ENCODE measurements around the gene CA10. TPM values are rescaled to one million over a fixed set of nuclear protein-coding genes. Genes with fewer than 3 reads are reported as not detected.

The CA10 gene
- total RNA-seq, 1 donor from 2014 or later = not detected

DNA sequence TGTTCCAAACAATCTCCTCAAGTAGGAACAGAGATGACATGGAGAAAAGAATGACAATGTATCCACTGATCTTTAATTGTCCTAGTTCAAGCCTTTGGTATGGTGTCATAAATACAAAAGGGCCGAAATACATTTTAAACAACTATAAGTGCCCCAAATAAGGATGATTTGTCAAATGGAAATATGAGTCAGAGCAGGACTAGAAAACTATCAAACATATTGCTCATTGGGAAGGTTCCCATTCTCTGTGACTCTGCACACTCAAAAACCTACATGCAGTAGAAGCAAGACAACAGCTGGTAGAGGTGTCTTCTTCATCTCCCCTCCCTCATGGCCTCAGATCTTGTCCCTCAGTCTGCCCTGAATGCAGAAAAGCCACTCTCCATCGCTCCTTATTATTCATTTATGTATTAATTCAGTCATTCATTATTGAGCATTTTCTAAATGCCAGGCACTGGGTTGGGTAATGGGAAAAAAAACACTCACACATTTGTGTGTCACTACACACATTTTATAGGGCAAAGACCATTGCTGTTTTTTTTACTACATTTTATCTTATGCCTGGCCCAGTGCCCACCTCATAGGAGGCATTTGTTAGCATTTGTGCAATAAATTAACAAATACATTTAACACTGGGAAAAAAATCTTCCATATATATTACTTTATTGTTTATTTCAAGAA is 10.1 kb downstream of the CA10 start:
- intact Hi-C loops (cut with DNase I) = no loop called here
- no peak for DNase-seq (ENCODE audit: missing footprints)
- ATAC-seq = no peak

DNA sequence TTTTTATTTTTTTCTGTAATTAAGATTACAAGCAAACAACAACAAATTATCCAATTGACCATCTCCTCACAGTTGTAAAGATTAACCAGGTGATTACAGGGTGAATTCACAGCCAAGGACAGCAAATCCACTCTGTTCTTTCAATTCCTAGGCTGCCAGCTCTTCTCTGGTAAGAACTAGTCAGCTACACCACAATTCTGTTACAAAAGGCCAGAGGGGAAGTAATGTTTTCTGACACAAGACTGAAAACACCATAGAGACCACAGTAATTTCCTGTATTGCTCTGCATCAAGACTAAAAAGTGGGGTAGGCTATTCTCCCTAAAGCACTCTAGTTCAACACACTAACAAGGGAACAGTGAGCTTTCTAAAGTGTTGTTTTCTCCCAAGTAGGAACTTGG is 10.6 kb downstream of the CA10 start:
- ATAC-seq (no peak), DNase-seq (ENCODE audit: missing footprints) (no peak)
- intact Hi-C loops (cut with DNase I) = no loop called here

DNA sequence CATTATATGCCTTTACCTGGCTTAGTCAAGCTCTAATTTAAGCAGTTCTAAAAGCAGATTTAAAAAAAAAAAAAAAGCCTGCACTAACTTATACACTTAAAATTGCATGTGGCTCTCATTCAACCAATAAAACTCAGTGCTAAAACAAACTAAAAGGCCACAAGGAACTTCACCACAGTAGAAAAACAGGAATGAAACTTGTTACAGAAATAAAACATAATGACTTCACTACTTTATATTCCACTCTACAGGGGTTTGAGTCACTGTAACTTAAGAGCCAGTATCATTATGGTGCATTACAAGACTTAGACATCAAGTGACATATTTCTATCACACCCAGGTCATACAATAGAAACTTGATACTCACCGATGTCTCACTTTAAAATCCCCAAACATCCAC is 11.1 kb downstream of the CA10 start:
- intact Hi-C loops (cut with DNase I) = no loop called here
- DNase-seq (ENCODE audit: missing footprints) (no peak), ATAC-seq (no peak)

DNA sequence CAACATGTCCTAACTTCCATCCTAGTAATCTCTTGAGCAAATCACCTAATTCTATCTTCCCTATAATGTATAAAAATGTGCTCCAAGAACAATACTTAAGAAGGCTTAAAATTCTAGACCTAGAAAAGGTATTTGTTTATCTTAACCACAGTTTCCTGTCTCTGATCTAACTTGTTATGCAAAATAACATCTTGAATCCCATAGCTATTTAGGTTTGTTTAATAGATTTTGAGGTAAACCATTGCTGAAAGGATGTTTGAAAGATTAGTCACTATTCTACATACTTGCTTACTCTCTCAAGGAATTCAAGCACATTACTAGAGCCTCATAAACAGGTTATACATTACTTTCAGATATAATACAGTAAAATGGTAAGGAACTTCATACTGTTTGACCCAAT is 13.0 kb downstream of the CA10 start:
- ATAC-seq (no peak), DNase-seq (ENCODE audit: missing footprints) (no peak)
- intact Hi-C loops (cut with DNase I) = no loop called here

DNA sequence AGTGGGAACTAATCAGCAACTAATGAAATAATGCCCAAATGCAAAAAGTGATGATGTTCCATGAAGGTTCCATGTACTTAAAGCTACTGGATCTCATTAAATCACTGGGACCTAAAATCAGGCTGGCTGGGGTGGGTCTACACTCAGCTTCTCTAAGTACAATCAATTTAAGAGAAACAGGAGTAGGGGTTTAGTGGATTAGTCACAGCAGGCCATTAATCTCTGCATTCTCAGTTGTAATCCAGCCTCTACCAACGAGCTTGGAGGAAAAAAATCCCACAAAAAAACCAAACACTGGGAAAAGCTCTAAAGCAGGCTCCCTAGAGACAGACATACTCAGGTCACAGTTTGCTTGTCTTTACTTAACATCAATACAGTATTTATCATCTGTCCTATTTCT is 15.0 kb downstream of the CA10 start:
- intact Hi-C loops (cut with DNase I) = no loop called here

DNA sequence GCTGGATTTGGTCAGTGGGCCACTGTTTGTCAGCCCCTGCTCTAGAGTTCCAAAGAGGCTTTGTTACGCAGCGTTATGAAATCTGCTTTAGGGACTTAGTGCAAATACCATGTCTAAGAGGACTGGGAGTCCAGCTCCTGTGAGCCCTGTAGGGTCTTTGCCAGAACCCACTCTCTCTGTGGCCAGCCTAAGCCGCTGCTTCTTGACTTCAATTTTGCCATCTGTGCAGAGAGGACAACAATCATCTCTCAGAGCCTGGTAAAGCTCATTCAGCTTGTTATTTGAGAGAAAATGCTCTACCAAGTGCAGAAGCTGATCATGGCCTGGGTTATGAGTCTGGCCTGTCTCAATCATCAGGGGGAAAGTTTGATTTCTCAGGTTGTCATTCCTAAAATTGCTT is 17.9 kb downstream of the CA10 start:
- intact Hi-C loops (cut with DNase I) = no loop called here
- DNase-seq (ENCODE audit: missing footprints) = no peak
- no peak for ATAC-seq

More for the DNA sequence above, 15.0 kb downstream of the CA10 start:
- no peak for DNase-seq (ENCODE audit: missing footprints)
- ATAC-seq = no peak

DNA sequence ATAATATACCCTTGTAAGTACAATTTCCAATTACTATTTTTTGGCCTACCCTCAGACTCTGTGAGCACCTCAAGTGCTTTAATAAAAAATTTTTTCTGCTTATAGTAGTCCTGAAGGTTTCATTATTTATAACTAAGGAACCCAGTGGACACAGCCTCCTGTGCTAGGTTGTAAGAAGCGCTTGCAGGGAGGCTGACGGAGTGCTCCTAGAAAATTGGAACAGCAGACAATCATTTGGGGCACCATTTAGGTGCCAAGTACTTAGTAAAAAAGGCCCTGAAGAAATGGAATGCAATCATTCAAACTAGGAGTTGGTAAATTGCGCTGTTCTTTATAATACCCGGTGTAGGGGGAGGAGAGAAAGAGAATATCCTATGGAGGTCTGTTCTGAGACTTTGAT is 19.8 kb downstream of the CA10 start:
- ATAC-seq = no peak
- intact Hi-C loops (cut with DNase I) = no loop called here
- DNase-seq (ENCODE audit: missing footprints) = no peak

DNA sequence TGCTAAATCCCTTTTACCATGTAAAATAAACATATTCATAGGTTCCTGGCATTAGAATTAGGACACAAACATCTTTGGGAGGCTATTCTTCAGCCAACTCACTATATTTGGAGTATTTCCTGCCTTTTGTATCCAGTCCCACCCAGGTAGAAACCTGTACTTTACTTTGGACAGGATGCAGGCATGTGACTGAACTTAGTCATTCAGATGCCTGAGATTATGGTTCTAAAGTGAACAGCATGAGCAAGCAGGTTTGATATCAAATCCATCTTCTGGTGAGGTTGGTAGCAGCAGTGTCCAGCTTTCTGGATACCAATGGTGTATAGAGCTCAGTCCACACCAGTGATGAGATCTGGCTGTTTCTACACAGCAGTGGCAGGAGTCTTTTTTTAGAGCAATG is 20.2 kb downstream of the CA10 start:
- ATAC-seq (no peak), DNase-seq (ENCODE audit: missing footprints) (no peak)
- intact Hi-C loops (cut with DNase I) = no loop called here

DNA sequence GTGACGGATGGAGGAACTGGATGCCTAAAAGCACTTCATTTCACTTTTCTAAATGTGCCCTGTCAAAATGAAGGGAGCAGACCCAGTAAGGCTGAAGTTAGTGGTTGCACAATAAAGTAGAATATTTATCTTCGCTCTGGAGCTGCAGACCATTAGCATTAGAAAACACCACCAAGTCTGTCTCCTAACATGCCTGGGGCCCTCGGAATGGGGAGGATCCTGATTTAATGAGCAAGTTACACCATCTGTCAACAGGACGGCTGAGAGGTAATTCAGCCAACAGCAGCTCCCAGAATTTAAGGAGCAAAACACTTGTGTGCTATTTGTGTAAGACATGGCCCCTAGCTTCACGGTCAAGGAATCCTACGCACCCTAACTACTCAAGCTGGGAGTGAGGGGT is 22.3 kb downstream of the CA10 start:
- intact Hi-C loops (cut with DNase I) = no loop called here
- DNase-seq (ENCODE audit: missing footprints) (no peak), ATAC-seq (no peak)

DNA sequence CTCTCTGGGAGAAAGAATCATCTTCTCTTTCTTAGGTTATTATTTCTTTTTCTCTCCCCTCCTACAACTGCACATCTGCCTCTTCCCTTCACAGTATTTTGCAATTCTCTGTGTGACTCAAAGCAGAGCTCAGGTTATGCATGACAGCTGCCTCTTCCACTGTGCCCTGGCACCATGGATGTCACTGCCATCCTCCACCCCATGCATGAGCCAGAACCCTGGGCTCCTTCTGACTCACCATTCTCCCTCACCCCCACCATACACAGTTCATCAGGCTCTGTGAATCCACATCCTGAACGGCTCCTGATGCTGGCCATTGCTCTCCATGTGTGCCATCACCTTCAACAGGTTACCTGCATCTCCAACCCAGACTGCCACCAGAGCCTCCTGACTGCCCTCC is 23.9 kb downstream of the CA10 start:
- intact Hi-C loops (cut with DNase I) = no loop called here
- no peak for ATAC-seq

DNA sequence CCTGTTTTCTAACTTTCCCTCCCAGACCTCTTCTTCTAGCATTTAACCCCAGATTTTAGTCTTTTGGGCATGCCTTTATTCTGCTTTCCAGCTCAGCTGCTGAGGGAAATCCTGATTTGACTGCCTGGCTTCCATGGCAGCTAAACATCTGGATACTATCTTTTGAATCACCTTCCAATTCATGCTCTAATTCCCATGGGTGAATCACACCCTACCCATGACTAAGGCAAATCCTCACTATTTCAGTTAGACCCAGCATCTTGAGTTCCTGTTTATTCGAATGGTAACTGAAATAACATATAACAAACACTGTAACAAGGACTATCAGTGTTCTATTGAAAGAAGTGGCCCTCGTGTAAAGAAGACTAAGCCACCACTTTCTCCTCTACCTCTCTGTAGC is 29.8 kb downstream of the CA10 start:
- intact Hi-C loops (cut with DNase I) = no loop called here
- ATAC-seq = no peak
- no peak for DNase-seq (ENCODE audit: missing footprints)

More for the DNA sequence above, 23.9 kb downstream of the CA10 start:
- DNase-seq (ENCODE audit: missing footprints) = no peak

DNA sequence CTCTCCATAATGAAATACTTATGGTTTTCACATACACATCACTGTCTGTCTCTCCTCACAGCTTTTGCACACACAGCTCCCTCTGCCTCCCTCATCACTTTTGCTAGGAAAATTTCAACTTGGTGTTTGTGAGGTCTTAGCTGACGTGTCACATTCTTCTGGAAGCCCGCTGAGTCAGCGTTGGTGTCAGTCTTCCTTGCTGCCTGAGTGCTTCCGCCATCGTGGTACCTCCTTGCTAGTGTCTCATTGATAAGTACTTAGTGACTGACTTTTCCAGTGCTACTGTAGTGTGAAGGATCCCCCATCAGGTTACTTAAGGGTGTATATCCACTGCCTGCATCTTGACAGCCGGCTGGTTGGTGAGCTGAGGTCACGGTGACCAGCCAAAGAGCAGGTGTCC is 33.5 kb downstream of the CA10 start:
- ATAC-seq (no peak), DNase-seq (ENCODE audit: missing footprints) (no peak)
- intact Hi-C loops (cut with DNase I) = no loop called here

DNA sequence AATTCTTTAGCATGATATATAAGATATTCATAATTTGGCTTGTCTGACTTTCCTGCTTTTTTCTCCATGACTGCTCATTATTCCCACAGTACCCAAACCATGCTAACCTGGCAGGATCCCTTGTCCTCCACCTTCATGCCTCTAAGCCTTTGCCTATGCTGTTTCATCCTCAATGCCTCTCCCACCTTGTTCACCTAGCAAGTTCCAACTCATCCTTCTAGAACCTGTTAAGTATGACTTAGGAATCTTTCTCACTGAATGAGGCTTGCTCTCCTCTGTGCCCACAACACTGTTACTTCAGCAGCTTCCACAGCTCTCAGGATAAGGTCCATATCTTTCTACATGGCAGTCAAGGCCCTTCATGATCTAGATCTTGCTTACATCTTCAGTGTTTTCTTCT is 34.0 kb downstream of the CA10 start:
- intact Hi-C loops (cut with DNase I) = no loop called here
- ATAC-seq (no peak), DNase-seq (ENCODE audit: missing footprints) (no peak)

DNA sequence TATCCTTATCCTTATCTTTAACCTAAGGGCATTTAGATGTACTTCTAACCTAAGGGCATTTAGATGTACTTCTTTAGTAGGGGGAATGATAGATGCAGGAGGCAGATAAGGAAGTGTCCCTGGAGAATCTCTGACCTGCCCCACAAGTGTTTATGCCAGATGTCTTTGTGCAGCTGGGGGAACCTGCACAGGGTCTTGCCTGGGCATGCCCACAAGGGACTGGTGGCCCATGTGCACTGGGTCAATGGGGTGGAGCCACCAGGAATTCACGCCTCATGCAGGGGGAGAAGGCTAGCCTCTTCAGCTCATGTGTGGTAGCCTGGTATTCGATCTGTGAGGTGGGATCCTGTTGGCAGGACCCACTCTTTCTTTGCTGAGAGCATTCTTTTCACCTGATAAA is 38.0 kb downstream of the CA10 start:
- no peak for ATAC-seq
- no peak for DNase-seq (ENCODE audit: missing footprints)
- intact Hi-C loops (cut with DNase I) = no loop called here

DNA sequence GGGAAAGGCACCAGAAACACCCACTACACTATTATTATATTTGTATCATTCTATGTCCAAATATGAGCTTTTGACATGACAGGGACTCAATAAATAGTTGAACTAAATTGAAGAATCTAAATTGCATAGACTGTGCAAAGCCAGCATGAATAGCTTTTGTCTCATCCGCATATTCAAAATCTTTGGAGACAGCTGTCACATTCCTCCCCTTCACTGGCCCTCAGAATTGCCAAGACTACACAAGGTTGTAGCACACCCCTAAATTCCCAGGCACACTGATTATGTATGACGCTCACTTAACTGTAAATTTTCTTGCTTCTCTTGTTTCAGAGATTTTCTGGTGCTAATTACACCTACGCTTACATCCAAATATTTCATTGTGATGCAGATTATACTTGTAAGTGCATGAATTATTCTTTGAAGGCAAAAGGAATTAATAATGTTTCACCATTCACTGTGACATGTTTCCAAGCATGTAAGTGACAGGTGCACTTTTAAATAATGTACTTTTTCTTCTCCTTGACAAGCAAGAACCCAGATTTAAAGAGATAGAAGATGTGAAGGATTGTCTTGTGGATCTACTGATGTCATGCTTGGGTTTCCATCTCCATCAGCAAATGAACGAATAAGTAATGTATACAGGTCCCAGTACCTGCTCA is 47.5 kb downstream of the CA10 start:
- no peak for DNase-seq (ENCODE audit: missing footprints)
- ATAC-seq = no peak
- intact Hi-C loops (cut with DNase I) = no loop called here

DNA sequence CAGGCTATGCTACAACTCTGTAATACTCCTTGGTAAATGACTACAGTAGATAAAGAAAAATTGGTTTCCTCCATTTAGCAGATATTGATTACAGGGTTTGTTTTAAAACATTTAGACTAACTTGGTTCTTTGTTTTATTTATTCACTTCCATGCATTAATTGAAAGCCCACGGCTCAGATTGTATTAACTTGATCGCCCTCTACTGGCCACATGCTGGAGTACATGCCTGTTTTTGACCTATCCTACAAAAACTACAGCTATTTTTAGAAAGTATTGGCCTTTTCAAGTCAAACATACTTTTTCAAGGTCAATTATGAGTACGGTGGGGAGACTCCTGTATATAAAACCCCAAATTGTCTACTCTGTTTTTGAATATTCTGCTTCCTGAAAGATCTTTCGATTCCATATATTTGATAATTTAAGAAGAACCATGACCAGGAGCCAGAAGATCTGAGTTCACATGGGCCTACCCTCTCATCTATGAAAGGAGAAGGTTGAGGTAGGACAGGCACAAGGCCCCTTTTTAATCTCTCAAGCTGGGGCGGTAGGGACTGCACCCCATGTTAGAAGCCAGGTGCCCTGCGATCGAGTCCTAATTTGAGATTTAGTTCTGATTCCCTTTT is 51.8 kb downstream of the CA10 start:
- DNase-seq (ENCODE audit: missing footprints) (no peak), ATAC-seq (no peak)
- intact Hi-C loops (cut with DNase I) = loop anchor here (5.0 kb wide), 1 partner anchor 339 kb away; no protein-coding TSS in a partner anchor

DNA sequence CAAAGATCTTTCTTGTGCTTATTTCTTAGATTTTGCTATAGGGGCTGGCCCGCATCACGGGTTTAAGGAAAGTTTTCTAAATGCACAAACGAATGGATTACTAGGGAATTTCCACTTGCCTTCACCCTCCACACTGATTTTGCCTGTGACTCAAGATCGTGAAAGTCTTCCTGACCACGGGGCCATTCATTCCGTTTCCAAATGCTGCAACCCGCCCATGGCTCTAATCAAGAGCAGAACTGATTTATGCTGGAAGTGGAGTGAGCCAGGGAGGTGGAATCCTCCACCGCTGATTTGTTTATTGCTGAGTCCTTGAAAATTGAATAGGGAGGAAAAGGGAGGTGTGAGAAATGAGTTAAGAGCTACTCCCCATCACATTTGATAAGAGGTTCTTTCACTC is 52.4 kb downstream of the CA10 start:
- no peak for DNase-seq (ENCODE audit: missing footprints)
- intact Hi-C loops (cut with DNase I) = loop anchor here (5.0 kb wide), 1 partner anchor 339 kb away; no protein-coding TSS in a partner anchor
- ATAC-seq = no peak

DNA sequence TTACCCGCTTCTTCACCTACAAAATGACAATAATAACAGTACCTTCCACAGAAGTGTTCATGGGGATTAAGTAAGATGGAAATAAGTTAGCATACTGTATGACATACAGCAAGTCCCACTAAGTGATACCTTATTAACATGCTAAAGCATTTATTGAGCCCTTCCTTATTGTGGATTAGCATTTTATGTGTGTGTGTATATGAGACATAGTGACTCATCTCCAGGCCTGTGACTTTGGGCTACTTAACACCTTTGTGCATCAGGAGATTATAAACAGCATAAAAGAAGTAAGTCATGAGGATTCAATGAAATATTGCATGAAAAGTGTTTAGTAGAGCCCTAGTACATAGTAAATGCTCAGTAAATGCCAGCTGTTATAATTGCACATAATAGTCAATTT is 52.9 kb downstream of the CA10 start:
- intact Hi-C loops (cut with DNase I) = loop anchor here (5.0 kb wide), 1 partner anchor 338 kb away; no protein-coding TSS in a partner anchor
- DNase-seq (ENCODE audit: missing footprints) (no peak), ATAC-seq (no peak)

DNA sequence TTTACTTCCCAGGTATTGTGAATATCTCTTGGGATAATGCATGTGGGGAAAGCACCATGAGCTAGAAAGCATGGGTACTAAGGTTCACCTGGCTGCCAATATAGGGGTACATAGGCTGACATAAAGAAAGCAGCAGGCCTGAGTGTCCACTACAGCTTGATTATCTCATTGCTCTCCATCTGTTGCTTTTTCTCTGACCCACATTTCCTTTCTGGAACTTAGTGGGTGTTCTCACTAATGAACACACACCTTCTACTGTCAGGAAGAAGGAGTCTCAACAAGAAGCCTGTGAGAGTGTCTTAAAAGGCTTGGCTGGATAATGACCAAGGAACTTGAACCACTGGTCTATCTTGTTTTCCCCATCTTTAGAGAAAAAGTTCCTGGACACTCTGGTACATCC is 62.5 kb downstream of the CA10 start:
- ATAC-seq (no peak), DNase-seq (ENCODE audit: missing footprints) (no peak)
- intact Hi-C loops (cut with DNase I) = no loop called here

DNA sequence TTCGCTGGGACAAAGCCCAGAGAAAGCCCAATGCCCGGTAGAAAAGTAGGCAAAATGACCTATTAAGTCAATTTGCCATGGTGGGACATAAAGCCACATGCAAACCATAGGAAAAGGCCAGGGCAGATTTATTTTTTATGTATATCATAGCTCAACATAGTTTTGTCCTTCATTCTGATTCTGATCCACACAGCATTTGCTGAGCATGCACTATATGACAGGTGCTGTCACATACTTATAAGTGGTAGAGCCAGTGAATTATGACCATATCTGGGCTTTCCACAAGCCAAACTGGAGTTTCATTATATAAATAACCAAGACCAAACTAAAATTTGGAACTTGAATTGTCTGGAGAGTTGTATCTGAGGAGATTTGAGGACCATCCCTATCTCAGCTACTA is 74.3 kb downstream of the CA10 start:
- no peak for ATAC-seq
- intact Hi-C loops (cut with DNase I) = no loop called here

More for the DNA sequence above, 74.3 kb downstream of the CA10 start:
- DNase-seq (ENCODE audit: missing footprints) = no peak

Data from Right ventricle myocardium inferior (tissue), 1 donor.